Measurements from ENCODE around the gene BUB1.
"Not testable (repeated sequence)": the region's sequence is repeated elsewhere in the genome, so short reads cannot be mapped to it uniquely, and the experiment has no call there.

DNA sequence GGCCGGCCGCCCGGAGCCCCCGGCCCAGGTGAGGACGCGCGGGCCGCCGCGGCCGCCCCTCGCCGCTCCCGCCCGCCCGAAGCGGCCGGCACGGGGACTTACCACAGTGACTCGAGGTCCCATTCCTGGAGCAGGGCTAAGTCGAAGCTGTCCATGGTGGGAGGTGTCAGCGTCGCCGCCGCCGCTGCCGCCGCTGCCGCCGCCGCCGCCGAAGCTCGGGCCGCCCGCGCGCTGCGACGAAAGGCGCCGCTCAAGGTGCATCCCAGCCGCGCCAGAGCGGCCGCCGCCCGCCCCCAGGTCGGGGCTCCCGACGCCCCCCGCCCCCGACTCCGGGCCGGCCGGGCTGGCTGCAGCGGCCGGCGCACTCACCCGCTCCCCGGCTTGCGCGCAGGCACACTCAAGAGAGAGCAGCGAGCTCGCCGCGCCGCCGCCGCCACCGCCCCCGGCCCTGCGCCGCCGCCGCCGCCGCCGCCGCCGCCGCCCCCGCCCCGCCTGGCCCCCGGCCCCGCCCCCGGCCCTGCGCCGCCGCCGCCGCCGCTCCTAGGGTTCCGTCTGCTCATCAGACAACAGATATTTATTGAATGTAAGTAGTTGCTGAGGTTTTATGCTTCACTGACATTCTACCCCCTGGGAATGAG lies 67.1 kb downstream of the BUB1 start:
- not testable (repeated sequence) for TF ChIP-seq POLR2A (IDR thresholded peaks at IDR 0.05; ENCODE audit: low read depth, low read length); TAF1 (IDR thresholded peaks at IDR 0.05; ENCODE audit: borderline replicate concordance, low read depth, low read length)

Measured in GM12892 (cell line).